GM12865 (cell line): ENCODE results near the gene XRN1.
"Not testable (repeated sequence)": the region's sequence is repeated elsewhere in the genome, so short reads cannot be mapped to it uniquely, and the experiment has no call there.

Experiments
- DNase-seq: peaks from one replicate; pipeline ENCODE4 v3.0.0; 2010; ENCODE audit warnings: low read depth
- H3K4me3 ChIP-seq: 2 replicates; pipeline ENCODE4 v1.5.1; 2011; ENCODE audit warnings: mild to moderate bottlenecking, low read depth, low read length, control low read depth
- TF ChIP-seq, protein P1 (sequence below): IDR thresholded peaks from 2 replicates; pipeline ENCODE4 v1.5.1; 2011; ENCODE audit warnings: low read length, control low read depth, low read depth, inconsistent platforms; ENCODE audit not compliant: insufficient read depth; ENCODE audit errors: missing control alignments

The XRN1 gene

DNA sequence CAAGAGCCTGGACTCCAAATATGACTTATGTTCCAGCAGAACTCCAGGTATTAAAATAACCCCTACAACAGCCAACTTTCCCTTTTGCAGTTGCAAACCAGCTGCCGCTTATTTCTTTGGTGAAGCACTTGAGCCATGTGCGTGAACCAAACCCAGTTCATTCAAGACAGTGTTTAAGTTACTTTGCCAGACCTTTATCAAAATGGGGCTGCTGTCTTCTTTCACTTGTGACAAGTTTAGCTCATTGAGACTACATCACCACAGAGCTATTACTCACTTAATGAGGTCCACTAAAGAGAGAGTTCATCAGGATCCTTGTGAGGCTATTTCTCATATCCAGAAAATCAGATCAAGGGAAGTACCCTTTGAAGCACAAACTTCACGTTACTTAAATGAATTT lies 2.4 kb upstream of the XRN1 start:
- no peak for DNase-seq
- TF ChIP-seq, protein P1, sequence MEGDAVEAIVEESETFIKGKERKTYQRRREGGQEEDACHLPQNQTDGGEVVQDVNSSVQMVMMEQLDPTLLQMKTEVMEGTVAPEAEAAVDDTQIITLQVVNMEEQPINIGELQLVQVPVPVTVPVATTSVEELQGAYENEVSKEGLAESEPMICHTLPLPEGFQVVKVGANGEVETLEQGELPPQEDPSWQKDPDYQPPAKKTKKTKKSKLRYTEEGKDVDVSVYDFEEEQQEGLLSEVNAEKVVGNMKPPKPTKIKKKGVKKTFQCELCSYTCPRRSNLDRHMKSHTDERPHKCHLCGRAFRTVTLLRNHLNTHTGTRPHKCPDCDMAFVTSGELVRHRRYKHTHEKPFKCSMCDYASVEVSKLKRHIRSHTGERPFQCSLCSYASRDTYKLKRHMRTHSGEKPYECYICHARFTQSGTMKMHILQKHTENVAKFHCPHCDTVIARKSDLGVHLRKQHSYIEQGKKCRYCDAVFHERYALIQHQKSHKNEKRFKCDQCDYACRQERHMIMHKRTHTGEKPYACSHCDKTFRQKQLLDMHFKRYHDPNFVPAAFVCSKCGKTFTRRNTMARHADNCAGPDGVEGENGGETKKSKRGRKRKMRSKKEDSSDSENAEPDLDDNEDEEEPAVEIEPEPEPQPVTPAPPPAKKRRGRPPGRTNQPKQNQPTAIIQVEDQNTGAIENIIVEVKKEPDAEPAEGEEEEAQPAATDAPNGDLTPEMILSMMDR: no peak
- H3K4me3 ChIP-seq: no peak overlapping the region

DNA sequence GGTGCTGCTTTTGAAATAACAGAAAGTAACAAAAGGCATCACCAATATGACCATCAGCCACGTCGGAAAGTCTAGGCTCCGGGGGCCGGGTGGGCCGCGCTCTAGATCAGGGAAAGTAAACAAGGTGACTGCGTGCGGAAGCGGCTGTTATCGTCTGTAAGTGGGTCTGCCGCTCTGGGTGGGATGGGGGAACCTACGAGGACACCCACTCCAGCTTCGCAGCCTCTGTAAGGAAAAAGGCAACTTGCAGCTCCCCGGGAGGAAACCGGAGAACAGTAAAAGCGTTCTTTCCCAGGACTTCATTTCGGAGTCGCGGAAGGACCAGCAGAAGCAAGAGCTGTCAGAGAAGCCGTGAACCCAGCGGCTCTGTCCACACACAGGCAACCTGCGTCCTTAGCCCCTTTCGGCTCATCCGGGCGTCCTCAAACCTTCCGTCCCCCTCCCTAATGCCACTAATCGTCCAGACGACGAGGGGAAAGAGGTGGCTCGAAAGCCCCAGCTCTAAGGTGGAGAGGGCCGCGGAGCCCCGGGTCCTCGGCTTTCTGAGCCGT lies 461 bp downstream of the XRN1 start:
- H3K4me3 ChIP-seq: peak overlapping the region; percentile 96
- peak; percentile 57 for DNase-seq
- TF ChIP-seq, protein P1: no peak

DNA sequence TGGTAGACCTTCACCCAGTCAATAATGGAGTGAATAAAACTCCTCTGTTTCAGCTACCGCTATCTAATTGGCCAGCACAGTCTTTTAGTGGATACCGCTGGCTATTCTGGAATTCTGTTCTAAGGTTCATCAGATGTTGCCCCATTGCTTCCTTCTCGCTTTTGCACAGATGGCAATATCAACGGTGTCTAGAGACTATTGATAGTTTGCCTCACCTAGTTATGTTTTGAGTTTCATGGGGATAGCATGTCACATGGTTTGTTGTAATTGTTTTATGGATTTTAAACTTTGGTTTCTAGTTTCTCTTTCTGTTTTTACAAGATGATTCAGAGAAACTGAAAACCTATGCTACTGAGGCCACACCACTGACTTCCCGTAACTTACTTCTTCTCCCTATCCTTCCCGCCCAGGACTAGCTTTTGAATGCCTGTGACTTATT lies 2.0 kb downstream of the XRN1 start:
- H3K4me3 ChIP-seq: peak overlapping the region; percentile 96
- peak; percentile 67 for DNase-seq

DNA sequence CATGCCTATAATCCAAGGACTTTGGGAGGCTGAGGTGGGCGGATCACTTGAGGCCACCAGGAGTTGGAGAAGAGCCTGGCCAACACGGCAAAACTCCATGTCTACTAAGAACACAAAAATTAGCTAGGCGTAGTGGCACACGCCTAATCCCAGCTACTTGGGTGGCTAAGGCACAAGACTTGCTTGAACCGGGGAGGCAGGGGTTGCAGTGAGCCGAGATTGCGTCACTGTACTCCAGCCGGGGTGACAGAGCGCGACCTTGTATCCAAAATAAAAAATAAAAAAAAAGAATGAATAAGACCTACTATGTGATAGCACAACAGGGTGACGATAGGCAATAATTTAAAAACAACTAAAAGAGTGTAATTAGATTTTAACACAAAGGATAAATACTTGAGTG lies 3.5 kb downstream of the XRN1 start:
- no peak for DNase-seq
- TF ChIP-seq, protein P1: no peak
- no peak overlapping the region for H3K4me3 ChIP-seq

More for the DNA sequence above, 2.0 kb downstream of the XRN1 start:
- TF ChIP-seq, protein P1: no peak

DNA sequence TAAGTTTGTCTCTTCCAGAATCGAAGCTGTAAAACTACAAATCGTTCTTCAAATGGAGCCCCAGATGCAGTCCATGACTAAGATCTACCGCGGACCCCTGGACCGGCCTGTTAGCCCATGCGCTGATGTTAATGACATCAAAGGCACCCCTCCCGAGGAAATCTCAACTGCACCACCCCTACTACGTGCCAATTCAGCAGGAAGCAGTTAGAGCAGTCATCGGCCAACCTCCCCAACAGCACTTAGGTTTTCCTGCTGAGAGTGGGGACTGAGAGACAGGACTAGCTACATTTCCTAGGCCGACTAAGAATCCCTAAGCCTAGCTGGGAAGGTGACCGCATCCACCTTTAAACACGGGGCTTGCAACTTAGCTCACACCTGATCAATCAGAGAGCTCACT lies 4.8 kb downstream of the XRN1 start:
- DNase-seq, H3K4me3 ChIP-seq: not testable (repeated sequence)

DNA sequence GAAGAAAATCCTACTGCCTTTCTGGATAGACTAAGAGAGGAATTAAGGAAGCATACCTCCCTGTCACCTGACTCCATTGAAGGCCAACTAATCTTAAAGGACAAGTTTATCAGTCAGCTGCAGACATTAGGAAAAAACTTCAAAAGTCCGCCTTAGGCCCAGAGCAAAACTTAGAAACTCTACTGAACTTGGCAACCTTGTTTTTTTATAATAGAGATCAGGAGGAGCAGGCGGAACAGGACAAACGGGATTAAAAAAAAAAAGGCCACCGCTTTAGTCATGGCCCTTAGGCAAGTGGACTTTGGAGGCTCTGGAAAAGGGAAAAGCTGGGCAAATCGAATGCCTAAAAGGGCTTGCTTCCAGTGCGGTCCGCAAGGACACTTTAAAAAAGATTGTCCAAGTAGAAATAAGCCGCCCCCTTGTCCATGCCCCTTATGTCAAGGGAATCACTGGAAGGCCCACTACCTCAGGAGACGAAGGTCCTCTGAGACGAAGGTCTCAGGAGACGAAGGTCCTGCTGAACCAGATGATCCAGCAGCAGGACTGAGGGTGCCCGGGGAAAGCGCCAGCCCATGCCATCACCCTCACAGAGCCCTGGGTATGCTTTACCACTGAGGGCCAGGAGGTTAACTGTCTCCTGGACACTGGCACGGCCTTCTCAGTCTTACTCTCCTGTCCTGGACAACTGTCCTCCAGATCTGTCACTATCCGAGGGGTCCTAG lies 8.2 kb downstream of the XRN1 start:
- H3K4me3 ChIP-seq: not testable (repeated sequence)

DNA sequence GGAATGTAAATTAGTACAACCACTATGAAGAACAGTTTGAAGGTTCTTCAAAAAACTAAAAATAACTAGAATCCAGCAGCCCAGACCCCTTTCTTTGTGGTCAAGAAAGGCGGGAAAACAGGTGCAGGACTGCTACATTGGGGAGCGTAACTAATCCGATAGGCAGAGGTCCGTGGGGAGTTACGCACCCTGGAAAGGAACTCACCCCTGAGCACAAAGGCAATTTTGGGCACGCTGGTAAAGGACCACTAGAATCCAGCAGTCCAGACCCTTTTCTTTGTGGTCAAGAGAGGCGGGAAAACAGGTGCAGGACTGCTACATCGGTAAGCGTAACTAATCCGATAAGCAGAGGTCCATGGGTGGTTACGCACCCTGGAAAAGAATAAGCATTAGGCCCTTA lies 9.7 kb downstream of the XRN1 start:
- not testable (repeated sequence) for H3K4me3 ChIP-seq, DNase-seq

More for the DNA sequence above, 8.2 kb downstream of the XRN1 start:
- not testable (repeated sequence) for DNase-seq

DNA sequence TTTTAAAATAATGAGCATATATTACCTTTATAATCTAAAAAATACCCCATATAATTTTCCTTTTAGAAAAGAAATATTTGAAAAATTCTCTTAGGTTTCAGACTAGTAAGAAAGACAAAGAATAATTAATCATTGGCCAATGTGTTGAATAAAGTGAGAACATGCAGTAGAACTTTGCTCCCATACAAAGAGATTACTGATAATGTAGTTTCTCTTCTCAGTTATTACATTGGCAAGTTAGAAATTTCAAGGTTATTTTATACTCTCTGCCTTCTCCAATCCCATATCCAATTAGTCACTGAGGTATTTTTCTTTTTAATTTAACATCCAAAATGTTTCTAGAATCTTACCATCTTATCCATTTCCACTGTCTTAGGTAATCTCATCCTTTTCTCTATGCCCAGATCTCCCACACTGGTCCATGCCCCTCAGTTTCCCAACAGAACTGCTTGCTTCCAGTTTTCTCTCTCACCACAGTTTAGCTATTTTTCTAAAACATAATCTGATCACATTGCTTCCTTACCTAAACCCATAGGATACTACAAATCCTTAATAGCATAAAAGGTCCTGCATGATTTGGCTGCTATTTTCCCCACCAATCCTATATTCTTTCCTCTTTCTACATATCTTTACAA lies 10.8 kb downstream of the XRN1 start:
- H3K4me3 ChIP-seq: no peak overlapping the region
- no peak for DNase-seq
- TF ChIP-seq, protein P1: no peak
